ENCODE measurements around the gene PLA2G4B. TPM values are rescaled to one million over a fixed set of nuclear protein-coding genes. Genes with fewer than 3 reads are reported as not detected.
A peak's percentile ranks its signal among the peaks of the same experiment; 100 is the strongest.

PLA2G4B gene, protein sequence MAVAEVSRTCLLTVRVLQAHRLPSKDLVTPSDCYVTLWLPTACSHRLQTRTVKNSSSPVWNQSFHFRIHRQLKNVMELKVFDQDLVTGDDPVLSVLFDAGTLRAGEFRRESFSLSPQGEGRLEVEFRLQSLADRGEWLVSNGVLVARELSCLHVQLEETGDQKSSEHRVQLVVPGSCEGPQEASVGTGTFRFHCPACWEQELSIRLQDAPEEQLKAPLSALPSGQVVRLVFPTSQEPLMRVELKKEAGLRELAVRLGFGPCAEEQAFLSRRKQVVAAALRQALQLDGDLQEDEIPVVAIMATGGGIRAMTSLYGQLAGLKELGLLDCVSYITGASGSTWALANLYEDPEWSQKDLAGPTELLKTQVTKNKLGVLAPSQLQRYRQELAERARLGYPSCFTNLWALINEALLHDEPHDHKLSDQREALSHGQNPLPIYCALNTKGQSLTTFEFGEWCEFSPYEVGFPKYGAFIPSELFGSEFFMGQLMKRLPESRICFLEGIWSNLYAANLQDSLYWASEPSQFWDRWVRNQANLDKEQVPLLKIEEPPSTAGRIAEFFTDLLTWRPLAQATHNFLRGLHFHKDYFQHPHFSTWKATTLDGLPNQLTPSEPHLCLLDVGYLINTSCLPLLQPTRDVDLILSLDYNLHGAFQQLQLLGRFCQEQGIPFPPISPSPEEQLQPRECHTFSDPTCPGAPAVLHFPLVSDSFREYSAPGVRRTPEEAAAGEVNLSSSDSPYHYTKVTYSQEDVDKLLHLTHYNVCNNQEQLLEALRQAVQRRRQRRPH
- polyA plus RNA-seq (2013, experiment 1 of 2; ENCODE audit: insufficient read length): 3.3 TPM
- 2.8 TPM for polyA plus RNA-seq (2013, experiment 2 of 2; ENCODE audit: insufficient read length)

DNA sequence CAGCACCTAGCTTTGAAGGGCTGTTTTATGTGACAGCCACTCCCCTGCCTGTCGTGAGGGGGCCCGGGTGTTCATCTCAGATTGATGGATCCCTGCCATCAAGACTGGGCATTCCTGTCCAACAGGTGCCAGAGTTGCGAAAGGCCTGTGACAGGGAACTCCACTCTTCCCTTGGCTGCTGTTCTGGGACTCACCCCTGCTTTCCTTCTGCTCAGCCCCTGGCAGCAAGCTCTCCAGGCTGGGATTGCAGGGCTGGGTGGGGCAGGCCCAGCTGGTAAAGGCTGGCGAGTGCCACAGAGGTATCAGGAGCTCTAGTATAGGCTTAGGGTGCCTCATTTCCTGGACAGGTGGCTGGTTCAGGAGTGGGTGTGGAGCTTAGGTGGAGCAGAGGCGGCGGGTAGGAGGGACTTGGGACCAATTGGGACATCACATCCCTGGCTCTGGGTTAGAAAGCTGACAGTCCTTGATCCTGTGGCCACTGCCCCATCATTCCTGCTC lies at the start of gene PLA2G4B:
Gene PLA2G4B, plus strand, starts transcription at position 448 of the 498 bp plus-strand sequence. CDS start 67 bp downstream, outside the sequence.
- DNase-seq: no peak

DNA sequence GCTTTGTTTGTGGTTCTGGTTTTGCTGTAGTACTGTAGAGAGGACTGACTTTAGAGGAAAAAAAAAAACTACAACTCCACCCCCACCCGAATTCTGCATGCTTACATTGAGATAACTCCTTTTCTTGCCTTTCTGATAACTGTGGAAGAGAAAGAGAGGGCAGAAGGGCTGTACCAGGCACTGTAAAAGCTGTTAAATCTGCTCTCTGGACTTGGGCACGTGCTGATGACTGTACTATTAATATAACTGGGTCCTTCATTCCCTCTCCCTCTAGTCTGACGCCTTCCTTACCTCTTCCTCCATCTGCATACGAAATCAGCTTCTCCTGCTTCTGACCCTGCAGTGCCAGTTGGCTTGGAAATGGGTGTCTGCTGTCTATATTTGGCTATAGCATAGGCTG lies 49.4 kb upstream of the PLA2G4B start:
- DNase-seq: no peak

DNA sequence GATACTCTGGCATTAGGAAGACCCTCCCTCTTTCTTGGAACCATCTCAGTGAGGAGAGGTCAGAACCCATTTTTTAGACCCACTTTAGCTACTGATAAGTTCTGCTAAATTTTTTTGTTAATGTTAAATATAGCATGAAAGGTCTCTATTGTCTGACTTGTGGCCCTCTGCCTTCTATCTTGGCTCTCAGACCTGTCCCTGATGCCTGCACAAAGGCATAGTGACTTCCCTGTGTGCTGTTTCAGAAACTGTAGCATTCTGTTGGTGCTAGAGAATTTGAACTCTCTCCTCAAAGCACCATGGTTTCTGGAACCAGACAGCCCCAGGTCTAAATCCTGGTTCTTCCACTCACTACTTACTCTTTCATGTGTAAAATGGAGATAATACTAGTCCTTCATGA lies 49.0 kb upstream of the PLA2G4B start:
- no peak for DNase-seq

DNA sequence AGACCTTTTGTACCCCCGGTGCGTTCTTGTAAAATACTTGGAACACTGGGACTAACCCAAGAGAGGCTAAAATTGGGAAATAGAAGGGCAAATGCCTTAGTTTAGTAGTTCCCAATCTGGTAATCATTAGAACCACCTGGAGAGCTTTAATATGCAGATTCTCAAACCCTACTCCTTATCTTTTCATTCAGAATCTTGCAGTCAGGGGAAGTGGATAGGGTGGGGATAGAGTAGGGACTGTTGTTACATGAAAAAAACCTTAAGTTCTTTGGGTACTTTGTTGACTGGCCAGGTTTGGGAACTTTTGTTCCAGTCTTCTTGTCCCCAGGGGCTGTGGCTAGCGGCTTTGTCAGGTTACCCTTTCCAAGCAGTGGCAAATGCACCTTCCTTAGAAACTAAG lies 48.5 kb upstream of the PLA2G4B start:
- no peak for DNase-seq

DNA sequence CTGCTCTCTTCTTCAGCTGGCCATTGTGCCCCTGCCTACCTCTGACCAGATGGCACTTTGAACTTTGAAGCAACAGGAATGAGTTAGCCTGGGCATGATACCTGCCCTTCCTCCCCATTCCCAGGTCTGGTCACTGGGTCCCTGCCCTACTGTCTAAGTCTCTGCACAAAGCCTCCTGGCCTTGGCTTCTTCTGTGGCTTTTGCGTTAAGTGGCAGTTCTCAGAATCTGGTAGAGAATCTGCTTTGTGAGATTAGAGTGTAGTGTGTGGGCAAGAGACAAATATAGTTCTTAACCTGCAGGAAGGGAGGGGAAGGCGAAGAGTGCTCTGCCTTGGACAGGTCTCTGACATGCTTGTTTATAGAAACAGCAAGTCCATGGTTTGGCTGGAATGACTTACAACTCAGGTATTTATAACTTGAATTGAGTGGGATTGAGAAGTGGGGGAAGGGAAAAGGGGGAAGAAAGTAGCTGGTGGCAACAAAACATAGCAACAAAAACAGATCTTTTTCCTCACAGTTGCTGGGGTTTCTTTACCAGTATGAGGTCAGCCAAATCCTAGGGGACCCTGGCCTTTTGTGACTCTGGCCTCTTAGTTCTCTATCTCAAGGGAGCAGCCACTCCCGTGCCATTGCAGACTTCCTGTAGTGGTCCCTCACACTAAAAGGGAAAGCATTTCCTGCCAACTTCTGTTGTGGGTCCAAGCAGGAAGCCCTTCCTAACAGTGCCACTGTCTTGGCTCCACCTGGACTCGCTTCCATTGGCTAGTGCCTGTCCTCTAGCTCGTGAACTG lies 47.7 kb upstream of the PLA2G4B start:
- DNase-seq: peak; percentile 80

DNA sequence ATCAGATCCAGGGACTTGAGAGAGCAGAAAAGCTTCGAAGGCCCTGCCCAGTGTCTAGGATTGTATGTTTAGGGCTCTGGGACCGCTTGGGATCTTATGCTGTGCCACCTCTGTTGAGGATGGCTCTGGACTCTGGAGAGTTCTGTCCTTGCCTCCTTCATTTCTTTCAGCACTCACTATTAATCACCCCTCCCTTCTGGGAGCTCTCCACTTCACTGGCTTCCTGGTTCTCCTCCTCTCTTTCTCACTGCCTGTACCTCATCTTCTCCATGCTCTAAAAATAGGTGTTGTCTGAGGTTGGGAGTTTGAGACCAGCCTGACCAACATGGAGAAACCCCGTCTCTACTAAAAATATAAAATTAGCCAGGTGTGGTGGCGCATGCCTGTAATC lies 47.1 kb upstream of the PLA2G4B start:
- no peak for DNase-seq

DNA sequence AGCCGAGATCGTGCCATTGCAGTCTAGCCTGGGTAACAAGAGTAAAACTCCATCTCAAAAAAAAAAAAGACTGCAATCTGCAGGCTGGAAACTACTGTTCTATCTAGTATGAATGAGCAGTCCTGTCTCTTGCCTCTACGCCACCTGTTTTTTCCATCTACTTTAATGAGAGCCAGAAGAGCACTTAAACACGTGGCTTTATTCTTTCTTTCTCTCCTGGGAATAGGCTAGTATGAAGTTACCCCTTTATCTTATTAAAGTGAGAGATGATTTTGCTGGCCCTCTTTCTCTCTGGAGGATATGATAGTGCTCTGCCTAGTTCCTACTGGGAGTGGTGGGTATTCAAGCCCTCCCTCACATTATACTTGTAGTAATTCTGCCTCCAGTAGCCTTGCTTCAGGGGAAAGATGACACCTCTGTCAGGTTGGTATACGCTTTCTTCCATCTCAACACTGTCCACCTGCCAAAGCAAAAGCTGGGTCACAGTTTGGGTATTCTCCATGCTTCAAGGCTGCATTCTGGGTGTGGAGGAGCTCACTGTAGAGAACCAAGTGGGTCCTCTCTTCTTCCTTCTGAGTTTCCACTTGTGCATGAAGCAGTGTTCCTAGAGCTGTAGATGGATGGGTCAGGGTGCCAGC lies 46.5 kb upstream of the PLA2G4B start:
- DNase-seq: no peak

DNA sequence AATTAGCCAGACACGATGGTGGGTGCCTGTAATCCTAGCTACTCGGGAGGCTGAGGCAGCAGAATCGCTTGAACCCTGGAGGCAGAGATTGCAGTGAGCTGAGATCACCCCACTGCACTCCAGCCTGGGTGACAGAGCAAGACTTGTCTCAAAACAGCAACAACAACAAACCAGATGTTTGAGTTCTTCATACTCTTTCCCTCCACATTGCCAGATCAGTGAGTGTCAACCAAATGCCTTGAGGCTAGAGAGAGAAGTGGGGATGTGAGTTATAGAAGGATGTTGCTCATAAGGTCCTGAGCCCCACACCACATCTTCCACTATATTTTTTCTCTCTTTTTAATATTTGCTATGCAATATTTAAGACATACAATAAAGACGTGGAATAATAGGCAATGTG lies 44.6 kb upstream of the PLA2G4B start:
- DNase-seq: peak; percentile 56

DNA sequence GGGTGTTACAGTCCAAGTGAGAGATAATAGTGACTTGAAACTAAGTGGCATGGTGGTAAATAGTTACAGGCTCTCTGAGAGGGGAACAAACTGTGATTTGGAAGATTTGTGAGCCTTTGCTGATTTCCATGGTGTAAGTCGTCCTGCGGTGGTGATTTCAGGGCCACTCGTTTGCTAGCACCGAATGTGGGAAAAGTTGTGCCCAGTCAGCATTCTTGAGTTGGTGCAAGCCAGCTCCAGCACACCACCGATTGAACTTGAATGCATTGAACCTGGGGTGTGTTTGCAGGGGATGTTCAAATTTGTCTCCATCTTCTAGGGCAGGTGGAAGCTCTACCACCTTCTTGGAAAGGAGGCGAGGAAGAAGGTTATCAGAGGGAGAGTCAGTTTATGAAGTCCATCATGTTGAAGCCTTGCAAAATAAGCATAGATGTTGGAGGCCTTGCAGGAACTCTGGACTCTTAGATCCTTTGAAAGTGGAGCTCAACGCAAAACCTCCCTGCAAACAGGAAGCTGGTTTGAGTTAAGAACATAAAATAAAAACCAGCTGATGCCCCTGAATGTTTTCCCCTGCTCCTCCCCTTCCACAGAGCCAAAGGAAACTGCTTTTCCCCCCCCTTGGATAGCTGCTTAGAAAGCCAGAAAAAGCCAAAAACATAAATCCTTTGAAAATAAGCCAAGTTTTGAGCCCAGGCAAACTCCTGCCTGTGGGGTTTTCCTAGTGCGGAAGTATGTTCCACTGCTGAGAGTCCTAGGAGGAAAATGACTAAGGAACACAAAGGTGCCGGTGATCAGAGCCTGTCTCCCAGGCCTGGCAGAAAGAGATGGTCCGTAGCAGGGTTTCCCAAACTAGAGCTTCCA lies 42.4 kb upstream of the PLA2G4B start:
- peak; percentile 57 for DNase-seq

DNA sequence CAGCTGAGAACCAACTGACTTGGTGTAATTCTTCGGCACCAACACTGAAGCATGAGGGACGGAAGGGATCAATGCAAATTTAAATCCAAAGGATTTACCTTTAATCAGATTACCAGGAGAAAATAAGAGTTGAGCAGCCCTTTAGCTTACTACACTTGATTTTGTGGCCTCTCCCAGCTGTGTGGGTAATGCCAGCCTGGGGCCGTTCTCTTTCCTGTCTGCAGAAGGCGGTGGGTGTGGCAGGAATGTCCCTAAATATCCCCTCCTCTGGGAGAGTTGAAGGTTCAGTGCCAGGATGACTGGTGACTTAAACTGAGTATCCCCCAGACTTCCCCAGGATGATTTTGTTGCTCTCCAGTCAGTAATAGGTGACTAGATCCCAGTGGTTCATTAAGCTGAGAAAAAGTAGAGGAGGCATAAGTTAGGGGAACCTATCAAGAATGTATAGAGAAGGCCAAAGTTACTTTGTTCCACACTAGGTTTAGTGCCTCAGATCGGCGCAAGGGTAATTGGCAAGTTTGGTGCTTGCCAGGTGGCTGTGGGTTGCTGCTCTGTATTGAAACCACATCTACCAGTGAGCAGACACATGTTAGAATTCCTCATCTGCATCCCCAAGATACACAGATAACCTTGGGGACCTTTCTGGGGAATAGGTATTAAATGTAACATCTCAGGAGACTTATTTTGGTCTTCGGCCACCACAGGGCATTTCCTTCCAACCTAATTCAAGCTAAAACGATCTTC lies 41.3 kb upstream of the PLA2G4B start:
- DNase-seq: no peak

DNA sequence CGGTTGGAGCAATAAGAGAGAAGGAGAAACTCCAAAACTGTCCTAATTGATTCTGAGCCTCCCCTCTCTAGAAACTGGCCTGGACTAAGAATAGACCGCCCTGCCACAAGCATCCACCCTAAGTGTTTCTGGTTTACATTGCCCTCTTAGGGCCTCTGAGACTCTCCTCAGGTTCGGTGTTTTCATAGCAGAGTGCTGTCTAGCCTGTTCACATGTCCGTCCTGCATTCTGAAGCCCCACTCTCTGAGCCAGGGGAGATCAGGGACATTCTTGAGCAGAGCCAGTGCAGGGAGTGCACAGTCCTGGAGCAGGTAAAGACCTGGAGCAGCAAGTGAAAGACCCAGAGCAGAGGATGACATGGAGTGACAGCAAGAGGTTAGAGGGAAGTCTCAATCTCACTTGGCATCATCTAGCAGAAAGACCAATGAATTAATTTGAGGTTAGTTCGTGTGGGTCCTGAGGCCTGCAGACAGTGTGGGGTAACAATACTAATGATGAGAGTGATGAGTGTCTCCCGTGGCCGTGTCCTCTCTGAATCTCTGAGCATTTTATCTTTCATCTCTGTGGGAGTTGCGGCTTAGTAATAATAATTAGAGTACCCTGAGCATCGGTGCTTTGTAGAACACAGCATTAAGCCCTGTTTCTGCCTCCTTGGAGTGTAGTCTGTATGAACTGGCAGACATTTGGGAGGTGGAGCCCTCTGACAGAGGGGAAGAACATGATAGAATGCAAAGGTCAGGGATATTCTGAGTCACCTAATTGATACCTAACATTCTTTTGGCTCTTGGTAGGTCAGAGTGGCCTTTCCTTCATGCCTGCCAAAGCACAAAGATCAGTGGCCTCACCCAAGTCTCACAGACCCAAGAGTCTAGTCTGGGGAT lies 39.8 kb upstream of the PLA2G4B start:
- no peak for DNase-seq

DNA sequence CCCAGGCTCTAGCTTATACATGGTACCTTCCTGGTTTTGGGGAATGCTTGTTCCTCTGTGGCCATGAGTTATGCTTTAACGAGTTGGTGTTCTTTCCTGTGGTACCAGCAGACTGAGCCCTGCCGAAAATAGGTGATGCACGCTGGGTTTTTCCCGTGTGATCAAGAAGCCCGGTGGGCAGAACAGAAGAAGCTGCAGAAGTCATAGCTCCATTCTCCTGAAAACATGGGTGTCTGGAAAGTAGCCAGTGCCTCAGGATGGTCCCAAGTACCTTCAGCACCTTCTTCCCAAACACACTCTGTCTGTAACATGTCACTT lies 39.2 kb upstream of the PLA2G4B start:
- DNase-seq: no peak

DNA sequence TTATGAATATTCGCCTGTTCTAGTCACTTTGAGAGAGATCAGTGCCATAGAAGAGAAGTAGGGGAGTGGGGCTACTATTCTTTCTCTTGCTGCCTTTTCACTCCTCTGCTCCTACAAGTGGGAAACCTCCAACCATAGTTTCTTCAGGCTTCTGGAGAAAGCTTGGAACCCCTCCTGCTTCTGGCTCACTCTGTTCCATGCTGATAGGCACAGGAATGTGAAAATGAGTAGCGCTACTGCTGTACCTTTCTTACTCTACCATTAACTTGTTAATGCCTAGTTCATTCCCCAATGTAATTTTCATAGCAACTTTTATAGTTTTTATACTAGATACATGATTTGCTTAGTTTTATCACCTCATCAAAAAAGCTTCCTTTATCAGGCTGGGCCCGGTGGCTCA lies 37.5 kb upstream of the PLA2G4B start:
- no peak for DNase-seq

DNA sequence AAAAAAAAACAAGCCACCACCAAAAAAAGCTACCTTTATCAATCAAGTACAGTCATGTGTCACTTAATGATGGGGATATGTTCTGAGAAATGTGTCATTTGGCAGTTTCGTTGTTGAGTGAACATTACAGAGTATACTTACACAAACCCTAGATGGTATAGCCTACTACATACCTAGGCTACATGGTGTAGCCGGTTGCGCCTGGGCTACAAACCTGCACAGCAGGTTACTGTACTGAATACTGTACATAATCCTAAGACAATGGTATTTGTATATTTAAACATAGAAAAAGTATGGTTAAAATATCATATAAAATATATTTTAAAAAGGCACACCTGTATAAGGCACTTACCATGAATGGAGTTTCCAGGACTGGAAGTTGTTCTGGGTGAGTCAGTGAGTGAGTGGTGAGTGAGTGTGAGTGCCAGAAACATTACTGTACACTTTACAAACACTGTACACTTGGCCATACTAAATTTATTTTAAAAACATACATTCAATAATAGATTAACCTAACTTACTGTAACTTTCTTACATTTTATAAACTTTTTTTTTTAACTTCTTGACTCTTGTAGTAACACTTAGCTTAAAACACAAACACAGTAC lies 36.7 kb upstream of the PLA2G4B start:
- peak; percentile 46 for DNase-seq

DNA sequence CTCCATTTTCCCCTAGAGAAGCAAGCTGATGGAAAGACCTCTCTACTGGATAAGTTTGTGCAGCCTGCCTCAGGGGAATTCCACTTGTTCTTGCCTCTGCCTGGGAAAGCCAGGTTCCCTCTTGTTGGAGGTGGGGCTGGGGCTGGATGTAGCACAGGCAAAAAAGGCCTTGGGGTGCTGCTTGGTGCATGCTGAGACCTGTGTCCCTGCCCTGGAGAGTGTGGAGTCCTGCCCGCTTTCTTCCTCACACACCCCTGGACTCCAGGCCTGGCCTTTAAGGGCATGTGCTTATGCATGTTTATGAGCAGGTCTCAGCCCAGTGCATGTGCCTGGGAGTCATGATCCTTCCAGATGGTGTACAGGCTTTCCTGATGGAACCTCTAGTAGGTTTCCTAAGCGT lies 34.3 kb upstream of the PLA2G4B start:
- no peak for DNase-seq

DNA sequence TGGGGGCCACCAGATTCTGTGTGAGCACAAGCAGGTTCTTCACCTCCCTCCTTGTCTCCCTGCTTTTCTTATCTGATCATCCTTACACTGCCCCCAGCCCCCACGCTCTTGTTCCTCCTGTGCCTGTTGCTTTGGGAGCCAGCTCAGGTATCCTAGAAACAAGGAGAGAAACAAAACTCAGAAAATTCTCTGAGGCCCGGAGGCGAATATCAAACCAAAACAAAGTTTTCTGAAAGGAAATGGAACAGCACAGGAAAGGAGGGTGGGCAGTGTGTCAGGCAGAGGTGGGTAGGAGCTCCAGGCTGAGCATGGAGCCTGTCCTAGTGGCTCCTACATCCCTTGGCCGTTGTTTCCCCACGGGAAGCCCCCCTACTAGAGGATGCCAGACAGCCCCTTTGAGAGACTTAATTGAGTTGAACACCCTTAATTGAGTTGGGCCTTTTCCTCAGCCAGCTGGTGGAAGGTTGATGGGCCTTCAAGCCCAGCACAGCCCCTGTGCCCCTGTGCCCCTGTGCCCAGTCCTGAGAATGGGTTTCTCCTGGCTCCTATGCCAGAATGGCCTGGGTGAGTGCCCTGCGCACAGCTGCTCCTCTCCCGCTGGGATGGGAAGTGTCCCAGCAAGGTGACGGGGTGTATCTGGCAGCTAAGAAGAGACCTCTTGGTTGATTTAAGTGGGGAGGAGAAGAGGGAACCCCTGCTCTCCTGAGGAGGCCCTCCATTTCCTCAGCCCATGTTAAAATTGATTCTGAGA lies 33.6 kb upstream of the PLA2G4B start:
- no peak for DNase-seq

DNA sequence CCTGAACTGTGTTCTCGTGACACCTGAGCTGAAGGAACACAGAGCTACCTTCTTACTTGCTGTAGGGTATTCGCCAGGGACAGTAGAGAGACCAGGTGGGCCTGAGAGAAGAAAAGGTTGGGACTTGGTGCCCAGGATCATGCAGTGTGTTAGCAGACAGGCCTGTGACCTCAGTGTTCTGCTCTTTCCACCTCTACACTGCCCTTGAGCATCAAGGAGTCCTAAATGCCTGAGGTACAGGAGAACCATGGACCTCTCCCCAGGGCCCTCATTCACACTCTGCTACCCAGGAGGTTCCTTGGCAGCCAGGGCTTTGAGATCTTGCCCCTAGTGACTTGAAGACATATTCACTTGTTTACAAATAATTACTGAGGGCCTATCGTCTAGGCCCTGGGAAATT lies 32.9 kb upstream of the PLA2G4B start:
- DNase-seq: no peak

All from fibroblast of skin of back (primary cell).